Lower leg skin (tissue), 3 donors: ENCODE data around the gene EXOC6.

ENCODE experiments used
- POLR2A ChIP-seq, 2 donors: fragments of 450-650 bp; IDR thresholded peaks; one replicate each; pipeline ENCODE4 v1.6.1; 2016 to 2017; ENCODE audit warnings: antibody characterized with exemption in 2 of 2, mild to moderate bottlenecking in 1 of 2, moderate library complexity in 1 of 2
- TF ChIP-seq, protein P1 (sequence below), 3 donors: fragments of 450-650 bp; IDR thresholded peaks; one replicate each; pipeline ENCODE4 v1.5.1; 2016; ENCODE audit warnings: antibody characterized with exemption in 3 of 3, mild to moderate bottlenecking in 3 of 3, moderate library complexity in 2 of 3

GRCh38 chr10:93072225-93072712, 223.9 kb downstream of the EXOC6 start:
- TF ChIP-seq, protein P1, sequence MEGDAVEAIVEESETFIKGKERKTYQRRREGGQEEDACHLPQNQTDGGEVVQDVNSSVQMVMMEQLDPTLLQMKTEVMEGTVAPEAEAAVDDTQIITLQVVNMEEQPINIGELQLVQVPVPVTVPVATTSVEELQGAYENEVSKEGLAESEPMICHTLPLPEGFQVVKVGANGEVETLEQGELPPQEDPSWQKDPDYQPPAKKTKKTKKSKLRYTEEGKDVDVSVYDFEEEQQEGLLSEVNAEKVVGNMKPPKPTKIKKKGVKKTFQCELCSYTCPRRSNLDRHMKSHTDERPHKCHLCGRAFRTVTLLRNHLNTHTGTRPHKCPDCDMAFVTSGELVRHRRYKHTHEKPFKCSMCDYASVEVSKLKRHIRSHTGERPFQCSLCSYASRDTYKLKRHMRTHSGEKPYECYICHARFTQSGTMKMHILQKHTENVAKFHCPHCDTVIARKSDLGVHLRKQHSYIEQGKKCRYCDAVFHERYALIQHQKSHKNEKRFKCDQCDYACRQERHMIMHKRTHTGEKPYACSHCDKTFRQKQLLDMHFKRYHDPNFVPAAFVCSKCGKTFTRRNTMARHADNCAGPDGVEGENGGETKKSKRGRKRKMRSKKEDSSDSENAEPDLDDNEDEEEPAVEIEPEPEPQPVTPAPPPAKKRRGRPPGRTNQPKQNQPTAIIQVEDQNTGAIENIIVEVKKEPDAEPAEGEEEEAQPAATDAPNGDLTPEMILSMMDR (IDR thresholded peaks at IDR 0.05): no peak
- no peak for TF ChIP-seq POLR2A (IDR thresholded peaks at IDR 0.05)
